SK-N-SH treated with all-trans-retinoic acid at 6 μM for 48 hours (cell line): Measurements from ENCODE around the gene MPP2.
"Not testable (repeated sequence)": the region's sequence is repeated elsewhere in the genome, so short reads cannot be mapped to it uniquely, and the experiment has no call there.

ENCODE experiments used
- ATAC-seq: fragments of 200-7000 bp; cut with Tn5 transposase; 3 replicates; pipeline ENCODE4 v1.9.1; 2020; ENCODE audit warnings: mild to moderate bottlenecking, moderate library complexity
- ARNTL ChIP-seq: fragments of 450-650 bp; formaldehyde crosslinking; IDR thresholded peaks from 2 replicates; pipeline ENCODE4 v1.5.0; 2020; ENCODE audit warnings: low read depth, mild to moderate bottlenecking, moderate library complexity, borderline replicate concordance
- BACH2 ChIP-seq: fragments of 250-450 bp; sonication (Bioruptor Pico); IDR thresholded peaks from 2 replicates; pipeline ENCODE4 v1.9.0; 2021; ENCODE audit warnings: mild to moderate bottlenecking, borderline replicate concordance
- CSDC2 ChIP-seq: fragments of 250-450 bp; sonication (Bioruptor Pico); IDR thresholded peaks from 2 replicates; pipeline ENCODE4 v1.5.0; 2020; ENCODE audit warnings: mild to moderate bottlenecking, moderate library complexity
- ESRRG ChIP-seq: fragments of 250-450 bp; sonication (Bioruptor Pico); IDR thresholded peaks from 2 replicates; pipeline ENCODE4 v1.6.1; 2021; ENCODE audit warnings: mild to moderate bottlenecking
- GLIS3 ChIP-seq: fragments of 250-450 bp; sonication (Bioruptor Pico); IDR thresholded peaks from 2 replicates; pipeline ENCODE4 v1.5.0; 2020; ENCODE audit warnings: mild to moderate bottlenecking, moderate library complexity
- ISL1 ChIP-seq: fragments of 250-450 bp; sonication (Bioruptor Pico); IDR thresholded peaks from 2 replicates; pipeline ENCODE4 v2.1.2; 2022; ENCODE audit warnings: mild to moderate bottlenecking, moderate library complexity
- SNAI2 ChIP-seq: fragments of 250-450 bp; sonication (Bioruptor Pico); IDR thresholded peaks from 2 replicates; pipeline ENCODE4 v1.5.0; 2020; ENCODE audit warnings: mild to moderate bottlenecking, moderate library complexity
- TOX ChIP-seq: fragments of 250-450 bp; sonication (Bioruptor Pico); IDR thresholded peaks from 2 replicates; pipeline ENCODE4 v1.8.0; 2021; ENCODE audit warnings: mild to moderate bottlenecking, moderate library complexity, borderline replicate concordance
- ZC3H10 ChIP-seq: fragments of 250-450 bp; sonication (Bioruptor Pico); IDR thresholded peaks from 2 replicates; pipeline ENCODE4 v1.5.1; 2021; ENCODE audit warnings: mild to moderate bottlenecking, moderate library complexity
- ZFP3 ChIP-seq: fragments of 250-450 bp; sonication (Bioruptor Pico); IDR thresholded peaks from 2 replicates; pipeline ENCODE4 v1.5.0; 2020; ENCODE audit warnings: mild to moderate bottlenecking, moderate library complexity
- ZFP30 ChIP-seq: fragments of 450-650 bp; formaldehyde crosslinking; IDR thresholded peaks from 2 replicates; pipeline ENCODE4 v1.5.0; 2022; ENCODE audit warnings: mild to moderate bottlenecking, moderate library complexity
- ZNF565 ChIP-seq: fragments of 450-650 bp; formaldehyde crosslinking; conservative IDR thresholded peaks from 2 replicates; pipeline ENCODE4 v1.5.0; 2020; ENCODE audit warnings: low read depth, mild to moderate bottlenecking, moderate library complexity
- ZNF70 ChIP-seq: fragments of 450-650 bp; formaldehyde crosslinking; IDR thresholded peaks from 2 replicates; pipeline ENCODE4 v1.5.0; 2020; ENCODE audit warnings: mild to moderate bottlenecking, moderate library complexity
- ZNF8 ChIP-seq: fragments of 450-650 bp; formaldehyde crosslinking; IDR thresholded peaks from 2 replicates; pipeline ENCODE4 v1.5.0; 2020; ENCODE audit warnings: mild to moderate bottlenecking, moderate library complexity
- TF ChIP-seq, protein P1 (sequence below): fragments of 250-450 bp; sonication (Bioruptor Pico); IDR thresholded peaks from 2 replicates; pipeline ENCODE4 v1.8.0; 2020; ENCODE audit warnings: mild to moderate bottlenecking, moderate library complexity, borderline replicate concordance
- TF ChIP-seq, protein P2 (sequence below): fragments of 250-450 bp; sonication (Bioruptor Pico); IDR thresholded peaks from 2 replicates; pipeline ENCODE4 v1.8.0; 2021; ENCODE audit warnings: low read depth, mild to moderate bottlenecking, moderate library complexity, borderline replicate concordance
- TF ChIP-seq, protein P3 (sequence below): fragments of 250-450 bp; sonication (Bioruptor Pico); IDR thresholded peaks from 2 replicates; pipeline ENCODE4 v1.5.1; 2020; ENCODE audit warnings: low read depth, mild to moderate bottlenecking, moderate library complexity
- TF ChIP-seq, protein P4 (sequence below): fragments of 250-450 bp; sonication (Bioruptor Pico); IDR thresholded peaks from 2 replicates; pipeline ENCODE4 v1.5.1; 2021; ENCODE audit warnings: mild to moderate bottlenecking, moderate library complexity

The MPP2 gene

DNA sequence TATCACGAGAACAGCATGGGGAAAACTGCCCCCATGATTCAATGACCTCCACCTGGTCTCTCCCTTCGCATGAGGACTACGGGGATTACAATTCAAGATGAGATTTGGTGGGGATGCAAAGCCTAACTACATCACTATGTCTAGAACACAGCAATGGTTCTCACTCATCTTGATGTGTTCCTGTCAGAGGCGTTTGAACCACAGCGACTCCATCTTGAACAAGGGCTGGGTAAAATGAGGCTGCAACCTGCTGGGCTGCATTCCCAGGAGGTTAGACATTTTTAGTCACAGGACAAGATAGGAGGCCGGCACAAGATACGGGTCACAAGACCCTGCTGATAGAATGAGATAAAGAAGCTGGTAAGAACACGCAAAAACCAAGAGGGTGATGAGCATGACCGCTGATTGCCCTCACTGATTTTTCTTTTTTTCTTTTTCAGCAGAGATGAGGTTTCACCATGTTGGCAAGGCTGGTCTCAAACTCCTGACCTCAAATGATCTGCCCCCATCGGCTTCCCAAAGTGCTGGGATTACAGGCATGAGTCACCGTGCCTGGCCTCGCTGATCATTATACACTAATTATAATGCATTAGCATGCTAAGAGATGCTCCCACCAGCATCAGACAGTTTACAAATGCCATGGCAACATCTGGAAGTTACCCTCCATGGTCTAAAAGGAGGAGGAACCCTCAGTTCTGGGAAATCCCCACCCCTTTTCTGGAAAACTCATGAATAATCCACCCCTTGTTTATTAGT, 37.9 kb upstream of the MPP2 start:
- no peak for ATAC-seq
- TF ChIP-seq, protein P1, sequence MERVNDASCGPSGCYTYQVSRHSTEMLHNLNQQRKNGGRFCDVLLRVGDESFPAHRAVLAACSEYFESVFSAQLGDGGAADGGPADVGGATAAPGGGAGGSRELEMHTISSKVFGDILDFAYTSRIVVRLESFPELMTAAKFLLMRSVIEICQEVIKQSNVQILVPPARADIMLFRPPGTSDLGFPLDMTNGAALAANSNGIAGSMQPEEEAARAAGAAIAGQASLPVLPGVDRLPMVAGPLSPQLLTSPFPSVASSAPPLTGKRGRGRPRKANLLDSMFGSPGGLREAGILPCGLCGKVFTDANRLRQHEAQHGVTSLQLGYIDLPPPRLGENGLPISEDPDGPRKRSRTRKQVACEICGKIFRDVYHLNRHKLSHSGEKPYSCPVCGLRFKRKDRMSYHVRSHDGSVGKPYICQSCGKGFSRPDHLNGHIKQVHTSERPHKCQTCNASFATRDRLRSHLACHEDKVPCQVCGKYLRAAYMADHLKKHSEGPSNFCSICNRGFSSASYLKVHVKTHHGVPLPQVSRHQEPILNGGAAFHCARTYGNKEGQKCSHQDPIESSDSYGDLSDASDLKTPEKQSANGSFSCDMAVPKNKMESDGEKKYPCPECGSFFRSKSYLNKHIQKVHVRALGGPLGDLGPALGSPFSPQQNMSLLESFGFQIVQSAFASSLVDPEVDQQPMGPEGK (CRISPR knock-in tag): no peak
- TF ChIP-seq ZFP3 (no peak), BACH2 (CRISPR knock-in tag) (no peak), TOX (CRISPR knock-in tag) (no peak), CSDC2 (CRISPR knock-in tag) (no peak), ZNF565 (CRISPR knock-in tag) (no peak), SNAI2 (CRISPR knock-in tag) (no peak)
- TF ChIP-seq, protein P2, sequence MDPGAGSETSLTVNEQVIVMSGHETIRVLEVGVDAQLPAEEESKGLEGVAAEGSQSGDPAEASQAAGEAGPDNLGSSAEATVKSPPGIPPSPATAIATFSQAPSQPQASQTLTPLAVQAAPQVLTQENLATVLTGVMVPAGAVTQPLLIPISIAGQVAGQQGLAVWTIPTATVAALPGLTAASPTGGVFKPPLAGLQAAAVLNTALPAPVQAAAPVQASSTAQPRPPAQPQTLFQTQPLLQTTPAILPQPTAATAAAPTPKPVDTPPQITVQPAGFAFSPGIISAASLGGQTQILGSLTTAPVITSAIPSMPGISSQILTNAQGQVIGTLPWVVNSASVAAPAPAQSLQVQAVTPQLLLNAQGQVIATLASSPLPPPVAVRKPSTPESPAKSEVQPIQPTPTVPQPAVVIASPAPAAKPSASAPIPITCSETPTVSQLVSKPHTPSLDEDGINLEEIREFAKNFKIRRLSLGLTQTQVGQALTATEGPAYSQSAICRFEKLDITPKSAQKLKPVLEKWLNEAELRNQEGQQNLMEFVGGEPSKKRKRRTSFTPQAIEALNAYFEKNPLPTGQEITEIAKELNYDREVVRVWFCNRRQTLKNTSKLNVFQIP (CRISPR knock-in tag): no peak
- TF ChIP-seq, protein P3, sequence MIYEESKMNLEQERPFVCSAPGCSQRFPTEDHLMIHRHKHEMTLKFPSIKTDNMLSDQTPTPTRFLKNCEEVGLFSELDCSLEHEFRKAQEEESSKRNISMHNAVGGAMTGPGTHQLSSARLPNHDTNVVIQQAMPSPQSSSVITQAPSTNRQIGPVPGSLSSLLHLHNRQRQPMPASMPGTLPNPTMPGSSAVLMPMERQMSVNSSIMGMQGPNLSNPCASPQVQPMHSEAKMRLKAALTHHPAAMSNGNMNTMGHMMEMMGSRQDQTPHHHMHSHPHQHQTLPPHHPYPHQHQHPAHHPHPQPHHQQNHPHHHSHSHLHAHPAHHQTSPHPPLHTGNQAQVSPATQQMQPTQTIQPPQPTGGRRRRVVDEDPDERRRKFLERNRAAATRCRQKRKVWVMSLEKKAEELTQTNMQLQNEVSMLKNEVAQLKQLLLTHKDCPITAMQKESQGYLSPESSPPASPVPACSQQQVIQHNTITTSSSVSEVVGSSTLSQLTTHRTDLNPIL (CRISPR knock-in tag): no peak
- TF ChIP-seq, protein P4, sequence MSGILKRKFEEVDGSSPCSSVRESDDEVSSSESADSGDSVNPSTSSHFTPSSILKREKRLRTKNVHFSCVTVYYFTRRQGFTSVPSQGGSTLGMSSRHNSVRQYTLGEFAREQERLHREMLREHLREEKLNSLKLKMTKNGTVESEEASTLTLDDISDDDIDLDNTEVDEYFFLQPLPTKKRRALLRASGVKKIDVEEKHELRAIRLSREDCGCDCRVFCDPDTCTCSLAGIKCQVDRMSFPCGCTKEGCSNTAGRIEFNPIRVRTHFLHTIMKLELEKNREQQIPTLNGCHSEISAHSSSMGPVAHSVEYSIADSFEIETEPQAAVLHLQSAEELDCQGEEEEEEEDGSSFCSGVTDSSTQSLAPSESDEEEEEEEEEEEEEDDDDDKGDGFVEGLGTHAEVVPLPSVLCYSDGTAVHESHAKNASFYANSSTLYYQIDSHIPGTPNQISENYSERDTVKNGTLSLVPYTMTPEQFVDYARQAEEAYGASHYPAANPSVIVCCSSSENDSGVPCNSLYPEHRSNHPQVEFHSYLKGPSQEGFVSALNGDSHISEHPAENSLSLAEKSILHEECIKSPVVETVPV (CRISPR knock-in tag): no peak
- TF ChIP-seq, all 23 proteins: peak for 0

DNA sequence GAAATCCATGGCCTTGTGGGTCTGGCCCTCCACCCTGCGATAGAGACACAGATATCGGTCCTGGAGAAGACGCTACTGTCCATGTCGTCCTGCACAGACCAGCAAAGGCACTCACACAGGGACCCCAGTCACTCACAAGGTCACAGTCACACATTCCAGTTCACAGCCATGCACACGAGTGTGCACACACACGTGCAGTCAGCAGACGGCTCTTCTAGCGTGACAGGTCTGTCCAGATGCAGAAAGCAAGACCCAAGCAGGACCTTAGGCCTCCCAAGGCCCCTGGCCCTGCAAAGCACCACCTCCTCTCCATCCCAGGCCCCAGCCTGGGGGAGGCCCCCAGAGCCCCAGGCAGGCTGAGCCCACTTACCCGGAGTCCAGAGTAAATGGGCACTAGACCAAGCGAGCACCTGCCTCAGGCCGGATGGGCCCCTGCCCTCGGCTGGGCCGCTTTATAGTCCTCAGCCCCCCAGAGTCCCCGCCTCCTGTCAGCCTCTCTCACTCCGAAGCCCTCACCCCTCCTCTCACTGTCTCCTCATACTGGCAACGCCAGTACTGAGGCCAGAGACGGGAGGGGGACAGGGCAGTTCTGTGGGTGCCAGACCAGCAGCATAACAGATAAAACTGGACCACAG, 34.8 kb upstream of the MPP2 start, which contains the start of gene PPY:
Gene PPY, minus strand, starts transcription at position 426 of the 635 bp plus-strand sequence. CDS start 822 bp downstream, outside the sequence.
- ATAC-seq: no peak
- TF ChIP-seq ZFP30 (no peak), ZC3H10 (CRISPR knock-in tag) (no peak), ISL1 (CRISPR knock-in tag) (no peak), SNAI2 (CRISPR knock-in tag) (no peak), ZNF70 (no peak), CSDC2 (CRISPR knock-in tag) (no peak)
- TF ChIP-seq, protein P3 (CRISPR knock-in tag): no peak

DNA sequence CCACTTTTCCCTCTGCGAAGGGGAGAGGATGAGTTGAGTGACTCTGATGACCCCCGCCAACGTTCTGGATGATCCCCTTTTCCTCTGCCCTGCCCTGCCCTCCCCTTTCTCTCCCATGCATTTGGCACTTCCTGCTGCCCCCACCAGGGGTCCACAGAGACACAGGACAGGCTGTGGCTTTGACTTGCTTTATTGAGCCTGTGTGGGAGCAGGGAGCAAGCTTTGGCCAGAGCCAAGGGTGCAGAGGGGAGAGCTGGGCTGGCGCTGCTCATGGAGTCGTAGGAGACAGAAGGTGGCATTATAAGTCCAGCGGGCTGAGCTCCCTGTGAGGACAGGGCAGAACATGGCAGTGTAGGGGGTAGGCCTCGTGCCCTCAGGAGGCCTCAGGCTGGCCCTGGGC, 33.3 kb upstream of the MPP2 start:
- TF ChIP-seq ZNF565 (CRISPR knock-in tag): no peak
- no peak for TF ChIP-seq ZC3H10 (CRISPR knock-in tag)
- no peak for TF ChIP-seq ZNF8 (CRISPR knock-in tag)
- TF ChIP-seq, all 23 proteins: peak for 0
- ATAC-seq: peak; percentile 80

DNA sequence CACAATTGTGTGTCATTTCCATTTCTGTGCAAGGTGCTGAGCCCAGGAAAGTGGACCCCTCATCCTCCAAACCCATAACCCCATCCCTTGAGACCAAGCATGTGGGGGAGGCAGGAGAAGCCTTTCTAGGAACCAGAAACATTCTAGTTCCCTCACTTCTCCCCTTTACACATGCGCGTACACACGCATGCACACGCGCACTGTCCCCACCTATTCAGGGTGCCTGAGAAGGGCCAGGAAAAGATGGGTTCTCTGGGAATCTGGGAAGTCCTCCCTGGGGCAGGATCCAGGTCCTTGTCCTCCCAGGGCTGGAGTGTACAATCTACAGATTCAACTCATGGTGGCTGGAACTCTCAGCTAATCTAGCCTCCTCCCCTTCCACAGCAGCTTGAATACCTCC, 32.5 kb upstream of the MPP2 start:
- no peak for ATAC-seq
- TF ChIP-seq ARNTL (CRISPR knock-in tag) (no peak), ZFP30 (no peak), GLIS3 (CRISPR knock-in tag) (no peak), ZNF70 (no peak), ZC3H10 (CRISPR knock-in tag) (no peak), ESRRG (no peak)

DNA sequence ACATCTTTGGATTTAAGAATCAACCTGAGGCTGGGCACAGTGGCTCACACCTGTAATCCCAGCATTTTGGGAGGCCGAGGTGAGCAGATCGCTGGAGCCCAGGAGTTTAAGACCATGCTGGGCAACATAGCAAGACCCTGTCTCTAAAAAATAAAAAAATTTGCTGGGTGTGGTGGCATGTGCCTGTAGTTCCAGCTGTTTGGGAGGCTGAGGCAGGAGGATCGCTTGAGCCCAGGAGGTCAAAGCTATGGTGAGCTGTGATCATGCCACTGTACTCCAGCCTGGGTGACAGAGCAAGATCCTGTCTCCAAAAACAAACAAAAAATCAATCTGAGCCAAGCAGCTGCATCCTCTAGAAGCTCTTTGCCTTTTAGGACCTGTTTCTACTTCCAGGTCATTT, 32.1 kb upstream of the MPP2 start:
- not testable (repeated sequence) for ATAC-seq
